NCI-H187 (cell line): Measurements from ENCODE around the gene PLXNA4.
A peak's percentile ranks its signal among the peaks of the same experiment; 100 is the strongest.

ENCODE experiments used
- DNase-seq, 2 experiments: peaks; one replicate each; lab custom pipeline; 2025; lab: John Stamatoyannopoulos, UW

PLXNA4 gene

GRCh38 chr7:132440151-132440550 is 136.1 kb downstream of the PLXNA4 start:
- no peak for DNase-seq

GRCh38 chr7:132438926-132439325 is 137.3 kb downstream of the PLXNA4 start:
- no peak for DNase-seq

- peak; percentile 27 to 57 for DNase-seq
Measured at GRCh38 chr7:132437730-132438129, 138.5 kb downstream of the PLXNA4 start.

- DNase-seq: no peak
Measured at GRCh38 chr7:132436121-132436520, 140.1 kb downstream of the PLXNA4 start.

GRCh38 chr7:132435016-132435990 is 141.0 kb downstream of the PLXNA4 start:
- no peak for DNase-seq

GRCh38 chr7:132434041-132434440 is 142.2 kb downstream of the PLXNA4 start:
- no peak for DNase-seq

- DNase-seq: no peak
Measured at GRCh38 chr7:132433301-132433700, 143.0 kb downstream of the PLXNA4 start.

- no peak for DNase-seq
Measured at GRCh38 chr7:132430861-132431822, 145.1 kb downstream of the PLXNA4 start.

- DNase-seq: no peak
Measured at GRCh38 chr7:132430041-132430855, 146.0 kb downstream of the PLXNA4 start.

- no peak for DNase-seq
Measured at GRCh38 chr7:132429181-132429580, 147.1 kb downstream of the PLXNA4 start.

GRCh38 chr7:132428247-132428919 is 147.9 kb downstream of the PLXNA4 start:
- DNase-seq: no peak

GRCh38 chr7:132425942-132426341 is 150.3 kb downstream of the PLXNA4 start:
- DNase-seq: no peak

- no peak for DNase-seq
Measured at GRCh38 chr7:132424821-132425724, 151.2 kb downstream of the PLXNA4 start.

- no peak for DNase-seq
Measured at GRCh38 chr7:132424277-132424676, 152.0 kb downstream of the PLXNA4 start.

- no peak for DNase-seq
Measured at GRCh38 chr7:132423594-132424200, 152.6 kb downstream of the PLXNA4 start.

- no peak for DNase-seq
Measured at GRCh38 chr7:132422502-132423111, 153.7 kb downstream of the PLXNA4 start.

GRCh38 chr7:132420527-132420926 is 155.7 kb downstream of the PLXNA4 start:
- no peak for DNase-seq

GRCh38 chr7:132419542-132419941 is 156.7 kb downstream of the PLXNA4 start:
- DNase-seq: no peak

GRCh38 chr7:132418840-132419239 is 157.4 kb downstream of the PLXNA4 start:
- DNase-seq: no peak
